Renal pelvis (tissue), 4 donors: ENCODE results near the gene DHRS1. TPM values are rescaled to one million over a fixed set of nuclear protein-coding genes. Genes with fewer than 3 reads are reported as not detected.
A peak's percentile ranks its signal among the peaks of the same experiment; 100 is the strongest.
"Not testable (repeated sequence)": the region's sequence is repeated elsewhere in the genome, so short reads cannot be mapped to it uniquely, and the experiment has no call there.

Source experiments
- DNase-seq: peaks from one replicate; pipeline ENCODE4 v3.0.0-alpha.2; 2013
- polyA plus RNA-seq, 3 donors: library from polyadenylated mRNA; unstranded; fragments of 120-200 nt; gene quantifications; one replicate each; pipeline ENCODE4 v1.2.1, GENCODE V29; 2013; ENCODE audit not compliant: insufficient read length in 3 of 3

The DHRS1 gene
- polyA plus RNA-seq, 3 donors, result 41.6 to 68.7 (median 43.4) TPM

GRCh38 chr14:24332268-24332993 is 32.9 kb upstream of the DHRS1 start:
- DNase-seq, result peak; percentile 72

- no peak for DNase-seq
These were observed 32.2 kb upstream of the DHRS1 start for GRCh38 chr14:24331731-24332267.

- DNase-seq, result no peak
These were observed 31.5 kb upstream of the DHRS1 start for GRCh38 chr14:24330973-24331674.

GRCh38 chr14:24329736-24330135 is 30.2 kb upstream of the DHRS1 start:
- no peak for DNase-seq

GRCh38 chr14:24329073-24329663 is 29.6 kb upstream of the DHRS1 start:
- DNase-seq, result no peak

- not testable (repeated sequence) for DNase-seq
These were observed 28.3 kb upstream of the DHRS1 start for GRCh38 chr14:24327914-24328313.

GRCh38 chr14:24327303-24327702 is 27.7 kb upstream of the DHRS1 start:
- no peak for DNase-seq

GRCh38 chr14:24325963-24326362 is 26.4 kb upstream of the DHRS1 start:
- DNase-seq, result no peak

GRCh38 chr14:24325041-24325530 is 25.5 kb upstream of the DHRS1 start:
- no peak for DNase-seq

GRCh38 chr14:24324024-24324423 is 24.4 kb upstream of the DHRS1 start:
- DNase-seq, result no peak

- DNase-seq, result no peak
These were observed 23.8 kb upstream of the DHRS1 start for GRCh38 chr14:24323341-24323740.

GRCh38 chr14:24322672-24323071 is 23.1 kb upstream of the DHRS1 start:
- no peak for DNase-seq

GRCh38 chr14:24321212-24321975 is 21.8 kb upstream of the DHRS1 start:
- DNase-seq, result no peak

- no peak for DNase-seq
These were observed 17.8 kb upstream of the DHRS1 start for GRCh38 chr14:24317141-24317928.

- DNase-seq, result no peak
These were observed 17.0 kb upstream of the DHRS1 start for GRCh38 chr14:24316597-24316950.

GRCh38 chr14:24315807-24316596 is 16.4 kb upstream of the DHRS1 start:
- no peak for DNase-seq

GRCh38 chr14:24315243-24315806 is 15.7 kb upstream of the DHRS1 start:
- no peak for DNase-seq

- DNase-seq, result no peak
These were observed 15.0 kb upstream of the DHRS1 start for GRCh38 chr14:24314377-24315193.

- DNase-seq, result no peak
These were observed 14.3 kb upstream of the DHRS1 start for GRCh38 chr14:24313913-24314312.
